Measurements from ENCODE around the gene SHLD1. TPM values are rescaled to one million over a fixed set of nuclear protein-coding genes. Genes with fewer than 3 reads are reported as not detected.

The SHLD1 gene
- total RNA-seq, 1 experiment from 2014 or later = 6.7 TPM

DNA sequence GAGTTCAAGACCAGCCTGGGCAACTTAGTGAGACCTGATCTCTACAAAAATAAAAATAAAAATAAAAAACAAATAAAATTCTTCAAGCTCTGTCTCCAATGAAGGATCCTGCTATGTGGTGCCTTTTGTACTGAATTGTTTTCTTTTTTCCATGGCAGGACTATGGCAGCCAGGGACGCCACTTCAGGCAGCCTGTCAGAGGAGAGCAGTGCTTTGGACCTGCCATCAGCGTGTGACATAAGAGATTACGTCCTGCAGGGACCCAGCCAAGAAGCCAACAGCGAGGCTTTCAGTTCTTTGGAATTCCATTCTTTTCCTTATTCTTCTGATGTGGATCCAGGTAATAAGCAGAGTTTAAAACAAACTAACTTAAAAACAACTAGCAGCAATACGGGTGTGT is 22.5 kb downstream of the SHLD1 start:
- Histone ChIP-seq H3K4ac (ENCODE audit: low read depth, low read length) (no peak overlapping the region), H2AFZ (ENCODE audit: low read length) (no peak overlapping the region), H4K91ac (ENCODE audit: insufficient read length, low read depth, low read length) (no peak overlapping the region), H4K20me1 (ENCODE audit: control insufficient read depth, insufficient read depth, insufficient read length) (no peaks in the 10 kb centered on the region), H4K5ac (ENCODE audit: insufficient read length, low read depth, low read length) (no peak overlapping the region), H2BK120ac (ENCODE audit: low read depth, low read length, poor library complexity, severe bottlenecking) (no peak overlapping the region), H3K9ac (ENCODE audit: extremely low read depth, insufficient read length, low read length) (no peak overlapping the region), H3K27ac (ENCODE audit: insufficient read length, low read depth, low read length) (no peak overlapping the region), H3K14ac (ENCODE audit: insufficient read depth, low read length) (no peak overlapping the region; the same call in 1 of the 2 replicates), H3K4me1 (ENCODE audit: insufficient read depth, low read length) (no peaks in the 10 kb centered on the region), H3K23ac (ENCODE audit: insufficient read length, low read depth, low read length) (no peak overlapping the region), H2AK5ac (ENCODE audit: insufficient read length, low read length) (no peak overlapping the region), H3K4me2 (ENCODE audit: insufficient read depth, insufficient read length, low read length) (no peak overlapping the region), H2BK15ac (ENCODE audit: low read depth, low read length) (no peak overlapping the region), H3K9me3 (ENCODE audit: control insufficient read depth, low read depth, low read length) (no peaks in the 10 kb centered on the region), H3T11ph (ENCODE audit: low read length) (no peak overlapping the region), H3K79me1 (ENCODE audit: insufficient read depth, low read depth, low read length, poor library complexity, severe bottlenecking) (no peaks in the 10 kb centered on the region), H3K56ac (ENCODE audit: insufficient read length, low read depth, low read length) (no peak overlapping the region), H4K8ac (replicated peaks; ENCODE audit: insufficient read length, low read depth, low read length) (no peak overlapping the region), H3K79me2 (ENCODE audit: insufficient read depth, low read length) (no peaks in the 10 kb centered on the region), H3K18ac (ENCODE audit: insufficient read length, low read depth, low read length) (no peak overlapping the region), H2BK5ac (ENCODE audit: insufficient read length, low read length) (no peak overlapping the region), H3K27me3 (ENCODE audit: insufficient read depth, low read length) (no peaks in the 10 kb centered on the region), H3K23me2 (ENCODE audit: insufficient read length, low read depth, low read length, poor library complexity, severe bottlenecking) (no peaks in the 10 kb centered on the region), H2BK20ac (ENCODE audit: low read depth, low read length, poor library complexity, severe bottlenecking) (no peak overlapping the region), H2BK12ac (ENCODE audit: insufficient read length, low read depth, low read length) (no peak overlapping the region)
- TF ChIP-seq, protein P1, sequence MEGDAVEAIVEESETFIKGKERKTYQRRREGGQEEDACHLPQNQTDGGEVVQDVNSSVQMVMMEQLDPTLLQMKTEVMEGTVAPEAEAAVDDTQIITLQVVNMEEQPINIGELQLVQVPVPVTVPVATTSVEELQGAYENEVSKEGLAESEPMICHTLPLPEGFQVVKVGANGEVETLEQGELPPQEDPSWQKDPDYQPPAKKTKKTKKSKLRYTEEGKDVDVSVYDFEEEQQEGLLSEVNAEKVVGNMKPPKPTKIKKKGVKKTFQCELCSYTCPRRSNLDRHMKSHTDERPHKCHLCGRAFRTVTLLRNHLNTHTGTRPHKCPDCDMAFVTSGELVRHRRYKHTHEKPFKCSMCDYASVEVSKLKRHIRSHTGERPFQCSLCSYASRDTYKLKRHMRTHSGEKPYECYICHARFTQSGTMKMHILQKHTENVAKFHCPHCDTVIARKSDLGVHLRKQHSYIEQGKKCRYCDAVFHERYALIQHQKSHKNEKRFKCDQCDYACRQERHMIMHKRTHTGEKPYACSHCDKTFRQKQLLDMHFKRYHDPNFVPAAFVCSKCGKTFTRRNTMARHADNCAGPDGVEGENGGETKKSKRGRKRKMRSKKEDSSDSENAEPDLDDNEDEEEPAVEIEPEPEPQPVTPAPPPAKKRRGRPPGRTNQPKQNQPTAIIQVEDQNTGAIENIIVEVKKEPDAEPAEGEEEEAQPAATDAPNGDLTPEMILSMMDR (conservative IDR thresholded peaks at IDR 0.05) = no peak
- peak overlapping the region in 1 of 3 experiments; percentile 37; a peak in 1 of 7 replicates for H3K27ac Mint-ChIP-seq
- no peak overlapping the region for H3K4me3 Mint-ChIP-seq
- H3K4me1 Mint-ChIP-seq = peaks cover 9 to 13% of the 10 kb centered on the region in 2 experiments
- no peak for DNase-seq
- no peaks in the 10 kb centered on the region for H3K9me3 Mint-ChIP-seq
- WGBS (ENCODE audit: extremely low coverage, insufficient read length, low lambda C conversion rate) = no CpG with 5 or more reads among the region's 5 CpGs
- no peaks in the 10 kb centered on the region for H3K27me3 Mint-ChIP-seq (ENCODE audit: low read depth)
- H3K36me3 Mint-ChIP-seq (ENCODE audit: insufficient read depth in 1 of 3, low read depth in 3 of 3) = peaks cover 0 to 19% (median 11%) of the 10 kb centered on the region in 3 experiments; a peak in 5 of 7 replicates

All from H9 (cell line).